GM21367 (cell line): ENCODE results near the gene ECT2L.

ENCODE experiments used
- ATAC-seq: cut with Tn5 transposase; IDR thresholded peaks from one replicate; pipeline ENCODE4 v1.9.1; 2021; ENCODE audit not compliant: unreplicated experiment

Gene ECT2L

DNA sequence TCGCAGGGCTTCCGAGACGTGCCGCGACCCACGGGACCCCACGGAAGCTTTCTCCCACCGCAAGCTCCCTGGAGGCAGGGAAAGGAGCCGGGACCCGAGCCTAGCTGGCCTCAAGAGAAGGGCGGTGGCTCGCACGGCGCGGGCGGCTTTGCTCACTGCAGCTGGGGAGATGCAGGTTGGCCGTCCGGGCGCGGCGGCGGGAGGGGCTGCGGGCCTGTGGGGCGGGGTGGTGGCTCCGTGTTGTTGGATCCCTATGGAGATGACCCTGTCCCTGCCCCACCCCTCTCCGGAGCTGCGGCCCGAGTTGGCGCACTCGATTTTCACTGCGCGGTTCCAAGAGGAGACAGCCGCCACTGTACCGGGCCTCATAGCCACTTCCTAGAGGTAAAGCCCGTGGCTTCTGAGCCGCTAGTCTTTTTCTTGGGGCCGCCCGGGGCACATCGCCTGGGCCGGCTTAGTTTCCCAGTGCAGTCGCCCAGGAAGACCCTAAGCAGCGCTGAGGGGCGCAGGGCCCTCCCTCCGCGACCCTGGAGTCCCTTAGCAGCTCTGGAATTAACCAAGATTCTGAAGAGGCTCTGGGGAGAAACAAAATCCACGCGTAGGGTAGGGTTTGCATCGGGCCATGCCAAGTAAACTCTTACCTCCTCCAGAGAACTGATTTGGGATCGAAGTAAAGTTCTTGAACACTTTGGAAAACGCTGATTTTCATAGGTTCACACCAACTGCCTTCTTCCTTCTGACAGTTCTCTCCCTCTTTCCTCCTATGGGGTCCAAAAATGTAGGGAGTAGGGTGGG lies at the start of gene ECT2L:
ECT2L (plus strand) TSS at position 279 of the 795 bp plus-strand sequence. CDS start 17,188 bp downstream, outside the sequence.
- ATAC-seq, result no peak

- ATAC-seq, result no peak
Measured at GRCh38 chr6:138752017-138752416, 43.9 kb upstream of the ECT2L start.

DNA sequence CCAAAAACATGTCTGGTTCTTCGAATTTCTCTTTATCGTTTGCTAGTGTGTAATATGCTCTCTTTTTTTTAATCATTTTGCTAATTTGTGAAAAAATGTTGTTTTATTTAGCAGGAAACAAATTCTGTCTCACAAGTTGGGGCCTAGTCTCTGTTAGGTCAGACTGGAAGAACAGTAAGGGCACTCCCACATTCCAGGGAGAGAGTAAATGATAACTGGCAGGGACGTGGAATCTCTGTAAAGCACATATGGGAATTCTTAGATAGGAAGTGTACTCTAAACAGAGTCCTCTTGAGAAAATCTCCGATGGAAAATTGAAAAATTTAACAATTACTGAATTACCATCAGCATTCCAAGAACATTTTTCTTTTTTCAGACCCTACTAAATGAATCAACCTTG lies 38.8 kb upstream of the ECT2L start:
- no peak for ATAC-seq

DNA sequence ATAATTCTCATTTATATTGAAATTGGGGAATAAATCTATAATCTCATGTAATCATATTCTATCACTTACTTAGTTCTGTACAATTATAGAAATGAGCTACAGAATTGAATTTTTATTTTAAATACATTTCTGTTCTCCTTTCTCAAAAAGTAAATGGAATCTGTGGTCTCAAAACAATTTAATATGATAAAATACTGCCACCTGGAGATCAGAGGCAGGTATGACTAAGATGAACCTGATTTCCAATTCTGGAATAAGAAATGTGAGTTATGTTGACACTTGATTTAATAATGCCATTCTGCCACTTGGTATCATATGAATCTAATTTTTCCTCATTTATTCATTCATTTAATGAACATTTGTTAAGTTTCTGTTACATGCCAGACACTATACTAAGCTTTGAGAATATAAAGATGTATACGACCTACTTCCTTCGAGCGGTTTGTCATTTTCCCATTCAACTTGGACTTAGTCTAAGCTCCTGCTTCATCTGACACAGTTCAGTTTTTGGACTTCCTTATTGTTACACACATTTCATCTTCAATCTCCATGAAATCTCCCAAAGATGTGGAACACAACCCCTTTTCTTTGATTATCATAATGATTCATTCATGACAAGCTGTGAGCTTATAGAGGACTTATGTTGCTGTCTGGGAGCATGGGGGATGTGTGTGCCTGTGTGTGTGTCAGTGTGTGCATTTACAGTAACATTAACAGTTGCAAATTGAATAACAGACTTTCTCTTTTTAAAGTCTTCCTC lies 29.8 kb upstream of the ECT2L start:
- ATAC-seq, result no peak

- no peak for ATAC-seq
Measured at GRCh38 chr6:138769102-138769676, 26.7 kb upstream of the ECT2L start.

DNA sequence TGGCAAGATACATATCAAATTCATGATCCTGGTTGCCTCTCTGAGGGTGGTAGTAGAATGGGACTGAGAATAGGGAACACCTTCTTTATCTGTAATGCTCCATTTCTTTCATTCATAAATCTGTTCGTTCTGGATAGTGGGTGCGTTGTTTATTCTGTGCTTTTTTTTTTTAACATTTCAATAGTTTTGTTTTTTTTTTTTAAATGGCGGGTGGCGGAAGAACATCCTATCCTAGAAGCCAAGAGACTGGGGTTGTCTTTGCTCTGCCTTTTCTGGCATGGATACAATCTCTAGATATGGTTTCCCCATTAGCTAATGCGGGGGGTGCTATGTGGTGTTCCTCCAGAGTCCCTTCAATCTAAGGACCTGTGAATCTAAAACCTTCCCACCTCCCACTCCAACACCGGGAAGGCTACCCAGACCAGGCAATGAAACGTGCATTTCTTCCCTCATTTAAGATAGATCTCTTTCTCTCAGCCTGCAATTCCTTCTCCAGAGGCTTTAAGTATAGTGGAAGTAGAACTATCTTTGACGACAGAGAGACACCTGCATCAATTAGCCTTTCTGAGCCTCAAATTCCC lies 23.2 kb upstream of the ECT2L start:
- ATAC-seq, result no peak

GRCh38 chr6:138773177-138774091 lies 22.5 kb upstream of the ECT2L start, which contains the start of gene CCDC28A:
CCDC28A (plus strand) TSS chr6:138773769; CDS start chr6:138776121, 2,352 bp downstream.
- peak; percentile 87 for ATAC-seq

DNA sequence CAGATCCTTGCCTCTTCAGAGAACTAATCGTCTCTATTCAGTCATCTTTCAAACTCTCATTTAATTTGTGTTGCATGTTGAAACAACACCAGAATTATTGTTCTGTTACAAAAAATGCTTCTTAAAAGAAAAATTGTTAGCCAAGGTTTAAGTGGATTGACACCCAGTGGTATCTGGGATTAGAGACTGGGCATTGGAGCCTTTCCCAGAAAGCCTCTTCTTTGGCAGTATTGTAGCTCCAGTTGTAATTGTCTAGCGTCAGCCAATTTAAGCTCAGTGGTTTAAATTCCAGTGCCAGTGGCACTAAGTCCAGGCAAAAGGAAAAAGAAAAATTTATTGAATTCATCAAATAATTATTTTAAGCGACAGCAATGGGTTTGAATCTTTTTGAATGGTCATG lies 21.5 kb upstream of the ECT2L start:
- no peak for ATAC-seq

DNA sequence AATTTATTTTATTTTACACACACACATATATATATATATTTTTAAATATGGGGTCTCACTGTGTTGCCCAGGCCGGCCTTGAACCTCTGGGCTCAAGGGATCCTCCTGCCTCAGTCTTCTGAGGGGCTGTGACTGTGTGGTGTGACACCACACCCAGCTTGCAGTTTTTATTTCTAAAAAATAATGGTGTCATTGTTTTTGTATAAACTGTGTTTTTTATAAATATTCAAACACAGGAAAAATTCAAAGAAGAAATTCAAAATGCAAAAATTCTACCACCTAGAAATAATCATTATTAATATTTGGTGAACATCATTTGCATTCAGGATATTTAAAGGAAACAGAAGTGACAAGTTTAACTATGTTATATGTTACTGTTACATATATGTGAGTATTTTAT lies 19.2 kb upstream of the ECT2L start:
- ATAC-seq, result no peak

GRCh38 chr6:138778331-138778730 lies 17.6 kb upstream of the ECT2L start:
- no peak for ATAC-seq

GRCh38 chr6:138782243-138782642 lies 13.6 kb upstream of the ECT2L start:
- no peak for ATAC-seq

DNA sequence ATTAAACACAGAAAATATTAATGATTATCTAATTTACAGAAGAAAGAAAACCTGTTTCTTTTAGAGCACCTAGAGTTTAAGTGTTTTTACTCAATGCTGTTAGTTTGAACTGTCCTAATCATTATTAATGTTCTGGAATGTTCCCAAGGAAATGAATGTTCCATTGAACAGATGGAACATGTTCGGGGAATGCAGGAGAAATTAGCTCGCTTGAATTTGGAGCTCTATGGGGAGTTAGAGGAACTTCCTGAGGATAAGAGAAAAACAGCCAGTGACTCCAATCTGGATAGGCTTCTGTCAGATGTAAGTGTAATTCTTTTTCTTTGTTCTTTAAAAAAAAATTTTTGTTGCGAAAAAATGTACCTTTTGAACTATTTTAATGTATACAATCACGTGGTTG lies 10.8 kb upstream of the ECT2L start:
- no peak for ATAC-seq

DNA sequence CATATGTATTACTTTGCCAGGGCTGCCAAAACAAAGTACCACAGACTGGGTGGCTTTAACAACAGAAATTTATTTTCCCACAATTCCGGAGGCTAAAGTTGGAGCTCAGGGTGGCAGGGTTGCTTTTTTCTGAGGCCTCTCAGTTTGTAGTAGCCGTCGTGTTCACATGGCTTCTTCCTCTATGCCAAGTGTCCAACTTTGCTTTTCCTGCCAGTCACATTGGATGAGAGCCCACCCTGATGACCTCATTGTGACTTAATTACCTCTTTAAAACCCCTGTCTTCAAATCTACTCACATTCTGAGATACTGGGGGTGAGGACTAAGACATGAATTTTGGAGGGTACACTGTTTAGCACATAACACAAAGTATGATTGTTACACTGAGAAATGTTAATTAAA lies 9.9 kb upstream of the ECT2L start:
- no peak for ATAC-seq

GRCh38 chr6:138787138-138787537 lies 8.7 kb upstream of the ECT2L start:
- ATAC-seq, result no peak

DNA sequence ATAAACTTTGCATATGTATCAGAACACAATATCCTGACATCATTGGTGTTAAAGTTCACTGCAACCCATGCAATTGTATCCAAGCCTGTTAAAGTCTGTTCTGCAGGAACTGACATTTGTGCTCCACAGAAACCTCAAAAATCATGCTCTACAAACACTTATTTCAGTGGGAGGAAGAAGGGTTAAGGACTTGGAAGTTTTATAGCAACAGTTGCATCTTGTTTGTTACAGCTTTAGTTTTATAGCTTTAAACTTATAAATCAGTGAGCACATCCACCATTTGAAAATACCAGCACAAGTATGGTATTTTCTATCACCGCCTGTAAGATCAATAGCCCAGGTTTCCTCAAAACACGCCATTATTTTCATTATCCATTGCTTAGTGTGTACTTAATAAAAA lies 884 bp downstream of the ECT2L start:
- no peak for ATAC-seq

GRCh38 chr6:138797806-138798446 lies 2.0 kb downstream of the ECT2L start:
- ATAC-seq, result no peak

GRCh38 chr6:138800377-138801150 lies 4.7 kb downstream of the ECT2L start:
- ATAC-seq, result no peak

- ATAC-seq, result no peak
Measured at GRCh38 chr6:138803331-138803730, 7.4 kb downstream of the ECT2L start.

- no peak for ATAC-seq
Measured at GRCh38 chr6:138803861-138804260, 8.0 kb downstream of the ECT2L start.
